H9 (cell line): ENCODE data around the gene GSTO2. TPM values are rescaled to one million over a fixed set of nuclear protein-coding genes. Genes with fewer than 3 reads are reported as not detected.
A peak's percentile ranks its signal among the peaks of the same experiment; 100 is the strongest.

Experiments used
- DNase-seq: peaks from one replicate; pipeline ENCODE4 v3.0.0-alpha.2; 2017
- H2AFZ ChIP-seq: one replicate; pipeline ENCODE4 v1.6.1; 2013; ENCODE audit warnings: mild to moderate bottlenecking, low read length, control low read depth, moderate library complexity
- H2AK5ac ChIP-seq: 2 replicates; pipeline ENCODE4 v1.6.1; 2013; ENCODE audit warnings: low read length, control low read depth, mixed read lengths; ENCODE audit not compliant: insufficient read length
- H2BK120ac ChIP-seq: one replicate; pipeline ENCODE4 v1.6.1; 2013; ENCODE audit warnings: low read depth, mild to moderate bottlenecking, low read length, control low read depth, inconsistent platforms; ENCODE audit not compliant: poor library complexity, severe bottlenecking
- H2BK12ac ChIP-seq: 2 replicates; pipeline ENCODE4 v1.6.1; 2013; ENCODE audit warnings: low read length, control low read depth, mixed read lengths, low read depth; ENCODE audit not compliant: insufficient read length
- H2BK15ac ChIP-seq: 2 replicates; pipeline ENCODE4 v1.6.1; 2013; ENCODE audit warnings: low read depth, low read length, control low read depth
- H2BK20ac ChIP-seq: one replicate; pipeline ENCODE4 v1.6.1; 2013; ENCODE audit warnings: low read depth, mild to moderate bottlenecking, low read length, control low read depth, inconsistent platforms; ENCODE audit not compliant: poor library complexity, severe bottlenecking
- H2BK5ac ChIP-seq: 2 replicates; pipeline ENCODE4 v1.6.1; 2013; ENCODE audit warnings: low read length, control low read depth, mixed read lengths; ENCODE audit not compliant: insufficient read length
- H3K14ac ChIP-seq: 2 replicates; pipeline ENCODE4 v1.6.1; 2013; ENCODE audit warnings: low read length, control low read depth; ENCODE audit not compliant: insufficient read depth
- H3K18ac ChIP-seq: 2 replicates; pipeline ENCODE4 v1.6.1; 2013; ENCODE audit warnings: low read depth, mild to moderate bottlenecking, mixed read lengths, low read length, control low read depth; ENCODE audit not compliant: insufficient read length
- H3K23ac ChIP-seq: 2 replicates; pipeline ENCODE4 v1.6.1; 2013; ENCODE audit warnings: low read length, control low read depth, mixed read lengths, low read depth; ENCODE audit not compliant: insufficient read length
- H3K23me2 ChIP-seq: 2 replicates; pipeline ENCODE4 v1.6.1; 2013; ENCODE audit warnings: low read depth, mild to moderate bottlenecking, mixed read lengths, low read length, control low read depth; ENCODE audit not compliant: insufficient read length, poor library complexity, severe bottlenecking
- H3K27ac ChIP-seq: 2 replicates; pipeline ENCODE4 v1.5.1; 2013; ENCODE audit warnings: low read length, control low read depth, mixed read lengths, low read depth; ENCODE audit not compliant: insufficient read length
- H3K27me3 ChIP-seq: 2 replicates; pipeline ENCODE4 v1.6.1; 2013; ENCODE audit warnings: low read length, control low read depth, inconsistent platforms; ENCODE audit not compliant: insufficient read depth
- H3K4ac ChIP-seq: 2 replicates; pipeline ENCODE4 v1.6.1; 2013; ENCODE audit warnings: low read depth, mild to moderate bottlenecking, control low read depth, inconsistent platforms, low read length, moderate library complexity
- H3K4me1 ChIP-seq: 2 replicates; pipeline ENCODE4 v1.6.1; 2013; ENCODE audit warnings: low read length, control low read depth, inconsistent platforms; ENCODE audit not compliant: insufficient read depth
- H3K4me2 ChIP-seq: 2 replicates; pipeline ENCODE4 v1.6.1; 2013; ENCODE audit warnings: low read length, control low read depth, mixed read lengths; ENCODE audit not compliant: insufficient read length, insufficient read depth
- H3K56ac ChIP-seq: 2 replicates; pipeline ENCODE4 v1.6.1; 2013; ENCODE audit warnings: low read depth, mild to moderate bottlenecking, mixed read lengths, low read length, control low read depth; ENCODE audit not compliant: insufficient read length
- H3K79me1 ChIP-seq: 2 replicates; pipeline ENCODE4 v1.6.1; 2013; ENCODE audit warnings: low read depth, mild to moderate bottlenecking, moderate library complexity, low read length, control low read depth, inconsistent platforms; ENCODE audit not compliant: insufficient read depth, poor library complexity, severe bottlenecking
- H3K79me2 ChIP-seq: 2 replicates; pipeline ENCODE4 v1.6.1; 2013; ENCODE audit warnings: low read length, control low read depth, inconsistent platforms; ENCODE audit not compliant: insufficient read depth
- H3K9ac ChIP-seq: 2 replicates; pipeline ENCODE4 v1.6.1; 2013; ENCODE audit warnings: low read length, control low read depth, mixed read lengths; ENCODE audit not compliant: insufficient read length; ENCODE audit errors: extremely low read depth
- H3K9me3 ChIP-seq: one replicate; pipeline ENCODE4 v1.6.1; 2013; ENCODE audit warnings: low read depth, low read length, inconsistent platforms; ENCODE audit not compliant: control insufficient read depth
- H3T11ph ChIP-seq: one replicate; pipeline ENCODE4 v1.6.1; 2013; ENCODE audit warnings: mild to moderate bottlenecking, low read length, control low read depth, inconsistent platforms
- H4K20me1 ChIP-seq: one replicate; pipeline ENCODE4 v1.6.1; 2013; ENCODE audit not compliant: control insufficient read depth, insufficient read length, insufficient read depth
- H4K5ac ChIP-seq: 2 replicates; pipeline ENCODE4 v1.6.1; 2013; ENCODE audit warnings: low read depth, mild to moderate bottlenecking, mixed read lengths, low read length, control low read depth; ENCODE audit not compliant: insufficient read length
- H4K8ac ChIP-seq: replicated peaks from 2 replicates; pipeline ENCODE4 v1.6.1; 2013; ENCODE audit warnings: low read length, control low read depth, mixed read lengths, low read depth; ENCODE audit not compliant: insufficient read length
- H4K91ac ChIP-seq: 2 replicates; pipeline ENCODE4 v1.6.1; 2013; ENCODE audit warnings: low read depth, mild to moderate bottlenecking, moderate library complexity, mixed read lengths, low read length, control low read depth; ENCODE audit not compliant: insufficient read length
- H3K27ac Mint-ChIP-seq, 3 experiments: 2 replicates in 2 of 3; 3 replicates in 1 of 3; pipeline ENCODE4 v1.8.0; 2020 to 2021; ENCODE audit warnings: mixed read lengths in 3 of 3, mild to moderate bottlenecking in 1 of 3, moderate library complexity in 1 of 3
- H3K27me3 Mint-ChIP-seq: 2 replicates; pipeline ENCODE4 v1.8.0; 2021; ENCODE audit warnings: low read depth, mild to moderate bottlenecking, moderate library complexity, mixed read lengths
- H3K36me3 Mint-ChIP-seq, 3 experiments: 2 replicates in 2 of 3; 3 replicates in 1 of 3; pipeline ENCODE4 v1.8.0; 2020 to 2021; ENCODE audit warnings: low read depth in 3 of 3, mixed read lengths in 3 of 3; ENCODE audit not compliant: insufficient read depth in 1 of 3
- H3K4me1 Mint-ChIP-seq, 2 experiments: 2 replicates each; pipeline ENCODE4 v1.8.0; 2020; ENCODE audit warnings: mixed read lengths in 2 of 2
- H3K4me3 Mint-ChIP-seq, 2 experiments: 2 replicates in 1 of 2; 3 replicates in 1 of 2; pipeline ENCODE4 v1.8.0; 2020 to 2021; ENCODE audit warnings: mild to moderate bottlenecking in 2 of 2, mixed read lengths in 2 of 2, moderate library complexity in 1 of 2
- H3K9me3 Mint-ChIP-seq, 2 experiments: 2 replicates in 1 of 2; 3 replicates in 1 of 2; pipeline ENCODE4 v1.8.0; 2020; ENCODE audit warnings: mild to moderate bottlenecking in 2 of 2, mixed read lengths in 2 of 2, moderate library complexity in 1 of 2
- CTCF ChIP-seq: fragments of 200-600 bp; sonication (generic); conservative IDR thresholded peaks from 3 replicates; pipeline ENCODE4 v1.8.0; 2021; ENCODE audit warnings: antibody characterized with exemption, mild to moderate bottlenecking
- WGBS: extraction: QIAGEN DNeasy Blood & Tissue Kit; methylation state at CpG from one replicate; pipeline ENCODE4 v1.1.7; 2013; ENCODE audit warnings: missing lambda C conversion rate, low lambda C conversion rate, mixed read lengths; ENCODE audit not compliant: insufficient read length; ENCODE audit errors: extremely low coverage; 5-methylcytosine and 5-hydroxymethylcytosine counted together
- total RNA-seq: library from RNA; stranded (reverse); gene quantifications from 2 replicates; pipeline ENCODE4 v1.2.1, GENCODE V29; 2021

GSTO2 gene
- total RNA-seq, 1 experiment from 2014 or later = 14.5 TPM

GRCh38 chr10:104301907-104302690, 33.1 kb downstream of the GSTO2 start:
- Histone ChIP-seq H2AK5ac (no peak overlapping the region), H3K23ac (no peak overlapping the region), H2BK12ac (no peak overlapping the region), H3K23me2 (no peaks in the 10 kb centered on the region), H3K9me3 (peaks cover 5% of the 10 kb centered on the region), H4K20me1 (no peaks in the 10 kb centered on the region), H4K91ac (no peak overlapping the region), H2BK20ac (no peak overlapping the region), H2BK5ac (no peak overlapping the region), H3K27ac (no peak overlapping the region), H4K8ac (no peak overlapping the region), H3K79me2 (no peaks in the 10 kb centered on the region), H3K4me2 (no peak overlapping the region), H3K9ac (no peak overlapping the region), H2BK15ac (no peak overlapping the region), H2AFZ (no peak overlapping the region), H3K56ac (no peak overlapping the region), H3T11ph (no peak overlapping the region), H2BK120ac (no peak overlapping the region), H3K14ac (no peak overlapping the region), H3K4me1 (no peaks in the 10 kb centered on the region), H3K18ac (no peak overlapping the region), H3K4ac (no peak overlapping the region), H3K27me3 (no peaks in the 10 kb centered on the region), H4K5ac (no peak overlapping the region), H3K79me1 (no peaks in the 10 kb centered on the region)
- Mint-ChIP-seq H3K36me3 (peaks cover 18 to 24% (median 18%) of the 10 kb centered on the region in 3 experiments), H3K9me3 (peaks cover 27% of the 10 kb centered on the region in 2 experiments), H3K27ac (no peak overlapping the region), H3K27me3 (no peaks in the 10 kb centered on the region; the same call in none of the 2 replicates), H3K4me3 (no peak overlapping the region), H3K4me1 (peaks cover 24 to 25% of the 10 kb centered on the region in 2 experiments)
- WGBS = no CpG with 5 or more reads among the region's 3 CpGs
- DNase-seq = no peak
- TF ChIP-seq CTCF = peak; percentile 18; the same call in 2 of the 3 replicates
